Mucosa of descending colon (tissue), 3 donors: ENCODE results near the gene FGFBP1. TPM values are rescaled to one million over a fixed set of nuclear protein-coding genes. Genes with fewer than 3 reads are reported as not detected.

Source experiments
- ATAC-seq: fragments of 200-7000 bp; cut with Tn5 transposase; one replicate; pipeline ENCODE4 v1.9.1; 2020; ENCODE audit warnings: mild to moderate bottlenecking, moderate library complexity
- DNase-seq, 3 donors: peaks; one replicate each; pipeline ENCODE4 v3.0.0-alpha.2; 2020
- H3K36me3 ChIP-seq: fragments of 200-600 bp; one replicate; pipeline ENCODE4 v1.8.0; 2021; ENCODE audit warnings: low read depth, mild to moderate bottlenecking
- H3K4me1 ChIP-seq: fragments of 200-600 bp; one replicate; pipeline ENCODE4 v1.8.0; 2021; ENCODE audit warnings: low read depth, mild to moderate bottlenecking
- H3K4me3 ChIP-seq: fragments of 200-600 bp; one replicate; pipeline ENCODE4 v1.8.0; 2021; ENCODE audit warnings: mild to moderate bottlenecking
- H3K9me3 ChIP-seq: fragments of 200-600 bp; one replicate; pipeline ENCODE4 v1.8.0; 2021; ENCODE audit warnings: mild to moderate bottlenecking
- intact Hi-C, 2 donors: fragments of 100-400 bp; cut with DNase I in 1 of 2; cut with micrococcal nuclease in 1 of 2; formaldehyde crosslinking; loops; one replicate each; pipeline versions ENCODE4 v1.11.0 to v1.11.1; 2022; cut with DNase I, micrococcal nuclease
- long read RNA-seq, 2 donors: library from polyadenylated mRNA; unstranded; transcript quantifications; one replicate each; pipeline ENCODE4 v2.0.0, GENCODE V29; 2019 to 2021
- total RNA-seq, 3 donors: library from RNA; stranded (reverse); fragmentation: NEBNext Ultra II Directional in 2 of 3; extraction: Animal tissue kit (Norgen Biotek cat#: 25700) in 2 of 3; gene quantifications; one replicate each; pipeline versions ENCODE4 v1.2.1 to v1.2.4, GENCODE V29; 2021 to 2023
- TF ChIP-seq, protein P1 (sequence below): fragments of 200-600 bp; IDR thresholded peaks from one replicate; pipeline ENCODE4 v1.8.0; 2022; ENCODE audit warnings: antibody characterized with exemption, mild to moderate bottlenecking
- donor health status: DM: no; HTN: no; CAD: no; lungs with moderate emphysema.
- donor health status: DM: no; HTN: no; CAD: no.
- donor health status: DM: no; HTN: yes; CAD: no.

The FGFBP1 gene
- total RNA-seq = 10 to 100 TPM; 10.8 to 39.4 (median 34.7) TPM
- long read RNA-seq, donor 1, partial matches to known transcripts = 11 of 11 reads
- long read RNA-seq, donor 1, other reads (novel, unspliced or antisense) = 0 of 11 reads
- long read RNA-seq, donor 2, partial matches to known transcripts = 32 of 32 reads
- long read RNA-seq, donor 2, other reads (novel, unspliced or antisense) = 0 of 32 reads

- intact Hi-C loops = no loop called here
- no peaks in the 10 kb centered on the region for H3K36me3 ChIP-seq
- DNase-seq = no peak
Observed at GRCh38 chr4:15938640-15939039, at the start of gene FGFBP1. Gene FGFBP1, minus strand, starts transcription at chr4:15938740. Its CDS starts 2,108 bp downstream, at chr4:15936632.

DNA sequence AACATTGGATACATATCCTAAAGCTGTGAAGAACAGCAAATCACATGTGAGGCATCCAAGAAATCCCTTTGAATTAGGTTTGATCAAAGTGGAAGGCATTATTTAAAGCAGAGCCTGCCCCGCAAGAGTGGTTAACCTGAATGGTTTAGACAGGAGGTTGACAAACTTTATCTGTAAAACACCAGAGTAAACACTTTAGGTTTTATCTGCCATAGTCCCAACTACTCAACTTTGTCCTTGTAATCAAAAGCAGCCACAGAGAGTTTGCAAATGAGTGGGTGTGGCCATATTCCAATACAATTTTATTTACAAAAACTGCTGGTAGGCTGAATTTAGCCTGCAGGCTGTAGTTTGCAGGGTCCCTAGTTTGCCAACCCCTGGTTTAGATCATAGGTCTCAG lies 49.7 kb upstream of the FGFBP1 start:
- H3K4me3 ChIP-seq = no peak overlapping the region
- peaks cover 6% of the 10 kb centered on the region for H3K4me1 ChIP-seq
- H3K36me3 ChIP-seq = no peaks in the 10 kb centered on the region
- no peaks in the 10 kb centered on the region for H3K9me3 ChIP-seq
- DNase-seq = peak in 1 of 3 donors; percentile 12
- intact Hi-C loops = no loop called here
- TF ChIP-seq, protein P1, sequence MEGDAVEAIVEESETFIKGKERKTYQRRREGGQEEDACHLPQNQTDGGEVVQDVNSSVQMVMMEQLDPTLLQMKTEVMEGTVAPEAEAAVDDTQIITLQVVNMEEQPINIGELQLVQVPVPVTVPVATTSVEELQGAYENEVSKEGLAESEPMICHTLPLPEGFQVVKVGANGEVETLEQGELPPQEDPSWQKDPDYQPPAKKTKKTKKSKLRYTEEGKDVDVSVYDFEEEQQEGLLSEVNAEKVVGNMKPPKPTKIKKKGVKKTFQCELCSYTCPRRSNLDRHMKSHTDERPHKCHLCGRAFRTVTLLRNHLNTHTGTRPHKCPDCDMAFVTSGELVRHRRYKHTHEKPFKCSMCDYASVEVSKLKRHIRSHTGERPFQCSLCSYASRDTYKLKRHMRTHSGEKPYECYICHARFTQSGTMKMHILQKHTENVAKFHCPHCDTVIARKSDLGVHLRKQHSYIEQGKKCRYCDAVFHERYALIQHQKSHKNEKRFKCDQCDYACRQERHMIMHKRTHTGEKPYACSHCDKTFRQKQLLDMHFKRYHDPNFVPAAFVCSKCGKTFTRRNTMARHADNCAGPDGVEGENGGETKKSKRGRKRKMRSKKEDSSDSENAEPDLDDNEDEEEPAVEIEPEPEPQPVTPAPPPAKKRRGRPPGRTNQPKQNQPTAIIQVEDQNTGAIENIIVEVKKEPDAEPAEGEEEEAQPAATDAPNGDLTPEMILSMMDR = no peak
- peak; percentile 35 for ATAC-seq

More at GRCh38 chr4:15938640-15939039, at the start of gene FGFBP1:
- TF ChIP-seq, protein P1 = no peak
- H3K4me1 ChIP-seq = no peaks in the 10 kb centered on the region
- H3K9me3 ChIP-seq = no peaks in the 10 kb centered on the region
- no peak within 1 kb of the TSS for H3K4me3 ChIP-seq
- peak; percentile 1 for ATAC-seq

- intact Hi-C loops = no loop called here
- Histone ChIP-seq H3K36me3 (no peaks in the 10 kb centered on the region), H3K9me3 (no peaks in the 10 kb centered on the region), H3K4me1 (peaks cover 6% of the 10 kb centered on the region), H3K4me3 (no peak overlapping the region)
- ATAC-seq = no peak
- TF ChIP-seq, protein P1 = no peak
- no peak for DNase-seq
Observed at GRCh38 chr4:15986907-15987306, 48.4 kb upstream of the FGFBP1 start.

GRCh38 chr4:15983610-15984009 lies 45.1 kb upstream of the FGFBP1 start:
- Histone ChIP-seq H3K9me3 (no peaks in the 10 kb centered on the region), H3K36me3 (no peaks in the 10 kb centered on the region), H3K4me3 (no peak overlapping the region), H3K4me1 (peaks cover 3% of the 10 kb centered on the region)
- no peak for ATAC-seq
- DNase-seq = no peak
- TF ChIP-seq, protein P1 = no peak
- intact Hi-C loops = no loop called here

DNA sequence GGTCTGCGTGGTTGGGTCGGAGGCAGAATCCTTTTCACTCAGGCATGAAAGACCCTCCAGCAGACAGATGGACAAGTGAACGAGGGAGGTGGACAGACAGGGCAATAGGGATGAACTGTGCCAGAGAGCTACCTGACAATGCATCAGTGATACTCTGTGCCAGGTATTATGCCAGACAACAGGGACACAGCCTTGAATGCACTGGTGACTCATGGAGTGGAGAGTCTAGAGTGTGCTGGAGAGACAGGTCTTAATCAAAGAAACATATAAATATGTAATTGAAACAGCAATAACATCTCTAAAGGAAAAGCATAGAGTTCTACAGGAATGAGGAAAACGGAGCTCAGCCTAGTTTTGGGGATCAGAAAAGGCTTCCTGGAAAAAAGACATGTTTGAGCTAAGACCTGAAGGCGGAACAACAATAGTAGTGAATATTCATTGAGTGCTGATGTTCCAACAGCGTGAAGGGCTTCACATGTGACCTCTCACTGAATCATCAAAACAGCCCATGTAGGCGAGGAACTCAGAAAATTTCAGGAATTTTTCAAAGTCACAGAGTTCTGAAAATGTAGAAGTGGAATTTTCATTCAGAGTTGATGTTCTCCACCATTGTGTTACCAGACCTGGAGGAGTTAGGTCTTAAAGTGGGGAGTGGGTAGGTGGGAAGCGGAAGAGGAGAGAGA lies 44.4 kb upstream of the FGFBP1 start:
- H3K36me3 ChIP-seq = no peaks in the 10 kb centered on the region
- no peaks in the 10 kb centered on the region for H3K9me3 ChIP-seq
- TF ChIP-seq, protein P1 = no peak
- ATAC-seq (no peak), DNase-seq (no peak)
- intact Hi-C loops = no loop called here
- no peaks in the 10 kb centered on the region for H3K4me1 ChIP-seq
- H3K4me3 ChIP-seq = no peak overlapping the region
